Thoracic aorta (tissue), 2 donors: ENCODE results near the gene ATXN7L1. TPM values are rescaled to one million over a fixed set of nuclear protein-coding genes. Genes with fewer than 3 reads are reported as not detected.
"Not testable (repeated sequence)": the region's sequence is repeated elsewhere in the genome, so short reads cannot be mapped to it uniquely, and the experiment has no call there.

Experiments
- ATAC-seq: fragments of 150-250 bp; one replicate; pipeline ENCODE4 v1.8.0; 2017; ENCODE audit warnings: low read depth; ENCODE audit not compliant: insufficient number of reproducible peaks, low FRiP score
- DNase-seq: peaks from one replicate; pipeline ENCODE4 v3.0.0-alpha.2; 2020; ENCODE audit warnings: low spot score
- H3K27ac ChIP-seq, 2 donors: fragments of 200-600 bp; sonication (generic); 1 replicate in 1 of 2; 2 replicates in 1 of 2; pipeline ENCODE4 v1.5.1; 2016; ENCODE audit warnings: mild to moderate bottlenecking in 2 of 2, moderate library complexity in 2 of 2
- H3K27me3 ChIP-seq: fragments of 200-600 bp; sonication (generic); replicated peaks from 2 replicates; pipeline ENCODE4 v1.6.0; 2016; ENCODE audit warnings: mild to moderate bottlenecking; ENCODE audit not compliant: insufficient read depth
- H3K36me3 ChIP-seq: fragments of 200-600 bp; sonication (generic); one replicate; pipeline ENCODE4 v1.5.1; 2016
- H3K4me1 ChIP-seq, 2 donors: fragments of 200-600 bp; sonication (generic); 1 replicate in 1 of 2; 2 replicates in 1 of 2; pipeline versions ENCODE4 v1.5.1 to v1.6.0; 2016; ENCODE audit warnings: low read depth in 2 of 2, mild to moderate bottlenecking in 1 of 2; ENCODE audit not compliant: control insufficient read depth in 1 of 2
- H3K4me3 ChIP-seq: fragments of 200-600 bp; sonication (generic); 2 replicates; pipeline ENCODE4 v1.5.1; 2016; ENCODE audit warnings: mild to moderate bottlenecking
- H3K9me3 ChIP-seq: fragments of 200-600 bp; sonication (generic); 2 replicates; pipeline ENCODE4 v1.5.1; 2016
- CTCF ChIP-seq: fragments of 200-600 bp; sonication (generic); IDR thresholded peaks from one replicate; pipeline ENCODE4 v1.5.1; 2019; ENCODE audit warnings: antibody characterized with exemption
- total RNA-seq, 2 donors: library from RNA; depleted of rRNA; stranded (reverse); fragments of >200 nt; gene quantifications; one replicate each; pipeline versions ENCODE4 v1.1.0 to v1.2.3, GENCODE V29; 2016

Gene ATXN7L1
- total RNA-seq, 2 donors from 2014 or later: 11.6 to 13.4 TPM

- no peaks in the 10 kb centered on the region for H3K36me3 ChIP-seq
- H3K27ac ChIP-seq: no peak overlapping the region
- H3K4me1 ChIP-seq: no peaks in the 10 kb centered on the region
- DNase-seq: no peak
- ATAC-seq: no peak
- no peak for TF ChIP-seq CTCF
- H3K27me3 ChIP-seq: no peaks in the 10 kb centered on the region
- H3K9me3 ChIP-seq: no peaks in the 10 kb centered on the region
- H3K4me3 ChIP-seq: no peak overlapping the region
Measured at GRCh38 chr7:105890290-105890997, 14.0 kb upstream of the ATXN7L1 start.

DNA sequence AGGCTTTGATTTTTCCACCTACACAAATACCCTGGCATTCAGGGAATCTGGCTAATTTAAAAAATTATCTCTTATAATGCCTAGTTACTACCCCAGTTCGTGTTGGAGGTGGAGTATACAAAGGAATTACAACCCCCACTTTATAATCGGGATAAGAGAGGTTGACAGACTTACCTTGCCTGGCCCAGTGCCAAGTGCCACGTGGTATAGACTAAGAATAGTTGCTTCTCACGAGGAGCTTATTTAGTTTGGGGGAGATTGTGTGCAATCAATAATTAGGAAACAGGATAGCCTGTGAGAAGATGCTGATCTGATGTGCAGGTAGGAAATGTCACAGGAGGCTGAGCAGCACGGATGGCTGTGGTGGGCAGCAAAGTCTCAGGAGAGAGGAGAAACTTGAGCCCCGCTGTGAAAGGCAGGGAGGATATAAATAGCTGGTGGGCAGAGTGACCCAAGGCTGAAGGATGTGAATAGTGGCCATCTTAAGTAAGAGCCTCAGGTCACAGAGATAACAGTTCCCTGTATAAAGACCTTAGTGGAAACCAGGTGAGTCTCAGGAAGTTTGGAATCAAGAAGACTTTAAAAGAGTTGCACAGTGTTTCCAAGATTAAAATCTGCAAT is 11.3 kb upstream of the ATXN7L1 start:
- Histone ChIP-seq H3K4me3 (no peak overlapping the region), H3K27me3 (no peaks in the 10 kb centered on the region), H3K36me3 (no peaks in the 10 kb centered on the region), H3K9me3 (no peaks in the 10 kb centered on the region), H3K27ac (no peak overlapping the region), H3K4me1 (no peaks in the 10 kb centered on the region)
- DNase-seq: no peak
- ATAC-seq: no peak
- no peak for TF ChIP-seq CTCF

DNA sequence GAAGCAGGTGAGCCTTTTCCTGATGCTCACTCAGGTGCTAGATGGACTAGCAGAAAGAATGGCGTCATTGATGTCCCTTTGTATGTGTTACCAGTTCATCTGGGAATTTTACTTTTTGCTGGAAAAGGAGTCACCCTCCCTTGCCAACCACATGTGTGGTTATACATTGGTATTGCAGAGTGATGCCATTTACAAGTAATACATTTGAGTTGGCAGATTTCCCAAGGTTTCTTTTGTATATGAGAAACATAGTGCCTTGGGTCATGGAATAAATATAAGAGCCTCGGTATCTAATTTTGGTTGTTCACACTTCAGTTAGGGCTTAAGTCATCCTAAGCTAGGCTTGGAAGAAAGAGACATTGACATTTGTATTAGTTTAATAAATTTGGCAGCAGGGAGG is 10.4 kb upstream of the ATXN7L1 start:
- no peaks in the 10 kb centered on the region for H3K9me3 ChIP-seq
- H3K4me3 ChIP-seq: no peak overlapping the region
- no peaks in the 10 kb centered on the region for H3K4me1 ChIP-seq
- H3K27me3 ChIP-seq: no peaks in the 10 kb centered on the region
- ATAC-seq: no peak
- no peaks in the 10 kb centered on the region for H3K36me3 ChIP-seq
- no peak for TF ChIP-seq CTCF
- DNase-seq: no peak
- H3K27ac ChIP-seq: no peak overlapping the region

DNA sequence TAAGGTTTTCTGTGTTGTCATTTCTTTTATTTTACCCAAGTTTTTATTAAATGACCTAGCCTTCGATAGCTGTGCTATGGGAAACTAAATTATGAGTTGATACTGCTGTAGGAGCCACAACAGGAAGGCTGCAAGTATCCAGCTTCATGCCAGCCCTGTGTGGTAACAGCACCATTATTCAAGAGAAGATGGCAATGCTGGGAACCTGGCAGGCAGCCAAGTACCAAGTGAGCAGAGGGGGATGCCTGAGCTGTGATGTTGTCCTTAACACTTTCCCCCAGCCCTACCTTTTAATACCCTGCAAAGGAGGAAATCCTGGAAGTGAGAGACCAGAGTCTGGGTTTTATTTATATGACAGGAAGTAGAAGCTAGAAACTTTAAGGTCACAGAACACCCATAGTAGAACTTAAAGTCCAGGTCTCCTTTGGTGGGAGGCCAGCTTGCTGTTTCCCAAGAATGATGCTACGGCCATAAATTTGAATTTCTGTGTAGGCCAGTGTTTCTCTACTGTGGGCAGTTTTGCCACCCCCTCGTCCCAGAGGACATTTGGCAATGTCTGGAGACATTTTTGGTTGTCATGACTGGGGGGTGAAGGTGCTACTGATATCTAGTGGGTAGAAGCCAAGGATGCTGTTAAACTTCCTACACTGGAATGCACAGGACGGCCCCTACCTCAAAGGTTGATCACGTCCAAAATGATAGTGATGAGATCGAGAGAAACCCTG is 9.2 kb upstream of the ATXN7L1 start:
- no peak for DNase-seq
- ATAC-seq: no peak
- H3K4me3 ChIP-seq: no peak overlapping the region
- no peak for TF ChIP-seq CTCF
- H3K27me3 ChIP-seq: no peaks in the 10 kb centered on the region
- no peak overlapping the region for H3K27ac ChIP-seq
- no peaks in the 10 kb centered on the region for H3K9me3 ChIP-seq
- H3K4me1 ChIP-seq: peaks cover 0 to 6% of the 10 kb centered on the region in 2 donors
- no peaks in the 10 kb centered on the region for H3K36me3 ChIP-seq

DNA sequence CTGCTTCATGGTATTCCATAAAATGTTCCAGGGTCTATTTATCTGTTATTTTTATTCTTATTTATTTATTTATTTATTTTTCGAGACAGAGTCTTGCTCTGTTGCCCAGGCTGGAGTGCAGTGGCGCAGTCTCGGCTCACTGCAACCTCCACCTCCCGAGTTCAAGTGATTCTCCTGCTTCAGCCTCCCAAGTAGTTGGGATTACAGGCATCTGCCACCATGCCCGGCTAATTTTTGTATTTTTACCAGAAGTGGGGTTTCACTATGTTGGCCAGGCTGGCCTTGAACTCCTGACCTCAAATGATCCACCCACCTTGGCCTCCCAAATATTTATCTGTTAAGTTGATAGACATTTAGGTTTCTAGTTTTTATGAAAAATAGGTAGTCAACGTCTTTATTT is 6.8 kb upstream of the ATXN7L1 start:
- not testable (repeated sequence) for H3K27ac ChIP-seq, ATAC-seq, H3K9me3 ChIP-seq, H3K36me3 ChIP-seq, H3K27me3 ChIP-seq, DNase-seq, H3K4me3 ChIP-seq
- H3K4me1 ChIP-seq: peaks cover 0 to 15% of the 10 kb centered on the region in 2 donors
